Heart left ventricle (tissue), 13 donors: Measurements from ENCODE around the gene AIG1.

ENCODE experiments used
- CTCF ChIP-seq, 12 donors: fragments of 200-600 bp; sonication (generic) in 4 of 12; IDR thresholded peaks; one replicate each; pipeline versions ENCODE4 v1.5.0 to v1.8.0; 2018 to 2022; ENCODE audit warnings: antibody characterized with exemption in 12 of 12, mild to moderate bottlenecking in 5 of 12
- POLR2A ChIP-seq, 2 donors: fragments of 450-650 bp; IDR thresholded peaks; one replicate each; pipeline ENCODE4 v1.6.1; 2017; ENCODE audit warnings: antibody characterized with exemption in 2 of 2, mild to moderate bottlenecking in 2 of 2, moderate library complexity in 2 of 2
- donor health status: ischemic (EF 13 %, LVEDD 7.1; RV severe dilation, severe dysfunction).
- donor health status: DM: no; HTN: yes; CAD: no.
- donor health status: DM: no; HTN: no; CAD: no.
- donor health status: ischemic (EF 25% LVEDD 6.9; RV normal size, moderate dysfunction).
- donor health status: ischemic (EF 25% LVEDD 5.7; RV mildly dilated, moderate dysfunction).
- donor health status: ischemic (EF 35%, LVEDD 5.7; RV mildly dilated, moderate dysfunction).
- donor health status: nonischemic (EF 11% LVEDD 7.7; RV severe dilation, severe dysfunction).
- donor health status: DM: yes; HTN: yes; CAD: no.
- donor health status: PGD.
- donor health status: ischemic (EF 29% LVEDD 5.4; RV normal size, mild dysfunction).
- donor health status: nonischemic (EF 23%, LVEDD 6.1; RV moderate dilation, normal function).

DNA sequence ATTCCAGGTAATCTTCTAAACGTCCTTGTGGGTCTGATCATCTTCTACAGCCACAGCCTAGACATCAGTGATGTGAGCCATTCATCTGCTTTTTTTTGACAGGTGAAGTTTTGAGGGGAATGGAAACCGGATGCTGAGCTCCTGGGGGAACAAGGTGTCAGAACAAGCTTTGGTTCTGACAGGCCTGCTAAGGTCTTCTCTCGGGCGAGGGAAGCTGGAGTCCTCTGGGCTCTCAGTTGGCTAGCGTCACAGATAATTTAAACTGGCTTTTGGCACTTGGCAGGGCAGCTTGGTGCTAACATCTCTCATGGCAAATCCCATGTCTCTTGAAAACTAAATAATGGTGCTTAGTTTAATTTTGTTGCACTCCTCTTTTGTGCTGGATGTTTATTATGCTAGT, 8.4 kb upstream of the AIG1 start:
- TF ChIP-seq POLR2A (IDR thresholded peaks at IDR 0.05) = no peak
- no peak for TF ChIP-seq CTCF (IDR thresholded peaks at IDR 0.05)
